ENCODE measurements around the gene BRAF. TPM values are rescaled to one million over a fixed set of nuclear protein-coding genes. Genes with fewer than 3 reads are reported as not detected.
A peak's percentile ranks its signal among the peaks of the same experiment; 100 is the strongest.
"Not testable (repeated sequence)": the region's sequence is repeated elsewhere in the genome, so short reads cannot be mapped to it uniquely, and the experiment has no call there.

Gene BRAF
- polyA plus RNA-seq (ENCODE audit: insufficient read length), result 12.2 TPM

- DNase-seq, result peak; percentile 97
Observed at GRCh38 chr7:140924821-140925421, at the start of gene BRAF. Gene BRAF, minus strand, starts transcription at chr7:140924929. Its CDS starts 226 bp downstream, at chr7:140924703.

DNA sequence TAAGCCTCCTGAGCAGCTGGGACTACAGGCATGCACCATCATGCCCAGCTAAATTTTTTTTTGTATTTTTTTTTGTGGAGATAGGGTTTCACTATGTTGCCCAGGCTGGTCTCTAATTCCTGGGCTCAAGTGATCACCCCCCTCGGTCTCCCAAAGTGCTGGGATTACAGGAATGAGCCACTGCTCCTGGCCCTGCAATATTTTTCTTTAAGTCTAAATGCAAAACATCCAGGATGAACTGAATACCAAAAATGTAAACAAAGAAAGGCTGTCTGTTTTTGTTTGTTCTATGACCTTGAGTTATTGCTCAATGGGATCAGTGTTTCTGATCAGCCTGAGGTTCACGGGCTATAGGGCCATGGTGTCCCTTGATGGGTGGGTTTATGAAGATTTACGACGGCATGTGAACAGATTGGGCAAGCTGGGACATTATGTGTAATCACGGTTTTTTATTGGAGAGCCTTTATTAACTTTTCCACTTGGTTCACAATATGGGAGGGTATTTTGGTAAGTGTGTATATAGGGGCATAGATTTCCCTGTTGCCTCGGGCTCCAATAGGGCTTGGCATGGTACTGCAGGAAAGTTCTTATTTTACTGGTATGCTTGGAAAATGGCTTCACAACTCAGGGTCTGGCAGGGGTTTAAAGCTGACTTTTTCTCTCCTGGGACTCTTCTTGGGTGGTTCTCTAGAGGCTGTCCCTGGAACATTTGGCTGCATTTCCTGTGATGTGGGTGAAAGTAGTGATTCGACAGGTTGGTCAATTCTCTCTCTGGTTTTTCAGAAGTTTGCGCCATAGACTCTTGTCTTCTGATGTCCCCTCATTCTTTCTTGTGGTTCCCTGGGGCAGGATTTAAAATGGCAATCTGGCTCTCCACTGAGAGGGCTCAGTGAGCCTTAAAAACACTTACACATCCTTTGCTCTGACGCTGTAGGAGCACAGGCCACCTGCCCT is 48.4 kb upstream of the BRAF start:
- DNase-seq, result no peak

DNA sequence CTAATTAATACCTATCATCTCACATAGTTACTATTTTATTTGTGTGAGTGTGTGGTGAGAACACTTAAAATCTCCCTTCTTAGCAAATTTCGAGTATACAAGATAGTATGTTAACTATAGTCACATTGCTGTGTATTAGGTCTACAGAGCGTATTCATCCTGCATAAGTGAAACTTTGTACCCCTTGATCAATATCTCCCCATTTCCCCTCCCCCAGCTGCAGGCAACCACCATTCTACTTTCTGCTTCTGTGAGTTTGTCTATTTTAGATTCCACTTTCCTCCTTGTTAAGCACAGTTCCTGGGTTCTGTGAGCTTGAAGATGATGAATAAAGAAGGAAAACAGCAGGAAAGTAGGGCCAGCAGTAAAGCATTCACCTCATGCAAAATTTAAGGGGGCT is 47.6 kb upstream of the BRAF start:
- DNase-seq, result no peak

- DNase-seq, result no peak
Observed at GRCh38 chr7:140967438-140967837, 42.7 kb upstream of the BRAF start.

DNA sequence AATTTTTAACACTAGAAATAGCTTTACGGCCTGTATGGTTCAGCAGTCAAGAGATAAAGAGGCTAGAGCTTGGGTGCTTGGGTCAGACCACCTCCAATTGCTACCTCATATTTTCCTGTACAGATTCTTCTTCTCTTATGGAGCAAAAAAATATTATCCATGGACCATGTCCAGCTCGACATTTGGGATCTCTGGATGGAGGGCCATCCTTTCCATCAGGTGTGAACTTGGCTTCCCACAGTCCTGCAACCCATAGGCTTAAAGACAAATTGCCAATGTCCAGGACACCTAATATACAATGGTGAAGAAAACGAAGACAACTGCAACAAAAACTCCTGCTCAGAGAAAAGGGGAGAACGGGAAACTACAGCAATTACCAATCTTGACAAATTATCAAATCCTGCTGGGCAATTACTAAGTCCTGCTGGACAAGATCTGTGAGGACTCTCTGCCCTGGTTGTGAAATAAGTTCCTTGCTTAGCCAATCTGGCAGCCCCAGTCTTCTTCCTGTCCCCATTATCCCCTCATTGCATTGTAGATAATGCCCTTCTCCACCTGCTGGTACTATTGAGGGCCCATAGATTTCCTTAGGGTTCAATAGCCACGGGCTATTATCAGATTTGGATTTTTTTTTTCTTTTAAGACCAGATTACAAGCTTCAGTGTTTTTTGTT is 42.0 kb upstream of the BRAF start:
- no peak for DNase-seq

DNA sequence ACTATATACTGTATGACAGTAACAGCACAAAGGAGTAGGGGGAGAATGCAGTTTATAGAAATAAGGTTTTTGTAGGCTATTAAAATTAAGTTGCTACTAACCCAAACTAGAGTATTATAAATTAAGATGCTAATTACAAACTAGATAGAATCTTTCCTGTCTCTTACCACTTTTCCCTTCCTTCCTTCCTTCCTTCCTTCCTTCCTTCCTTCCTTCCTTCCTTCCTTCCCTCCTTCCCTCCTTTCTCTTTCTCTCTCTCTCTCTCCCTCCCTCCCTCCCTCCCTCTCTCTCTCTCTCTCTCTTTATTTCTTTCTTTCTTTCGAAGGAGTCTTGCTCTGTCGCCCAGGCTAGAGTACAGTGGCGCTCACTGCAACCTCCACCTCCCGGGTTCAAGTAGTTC is 36.4 kb upstream of the BRAF start:
- no peak for DNase-seq

DNA sequence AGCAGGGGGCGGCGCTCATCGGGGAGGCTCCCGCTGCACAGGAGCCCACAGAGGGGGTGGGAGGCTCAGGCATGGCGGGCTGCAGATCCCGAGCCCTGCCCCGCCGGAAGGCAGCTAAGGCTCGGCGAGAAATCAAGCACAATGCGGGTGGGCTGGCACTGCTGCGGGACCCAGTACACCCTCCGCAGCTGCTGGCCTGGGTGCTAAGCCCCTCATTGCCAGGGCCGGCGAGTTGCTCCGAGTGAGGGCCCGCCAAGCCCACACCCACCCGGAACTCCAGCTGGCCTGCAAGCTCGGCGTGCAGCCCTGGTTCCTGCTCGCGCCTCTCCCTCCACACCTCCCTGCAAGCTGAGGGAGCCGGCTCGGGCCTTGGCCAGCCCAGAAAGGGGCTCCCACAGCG is 32.3 kb upstream of the BRAF start:
- not testable (repeated sequence) for DNase-seq

GRCh38 chr7:140945940-140946339 is 21.2 kb upstream of the BRAF start:
- no peak for DNase-seq

DNA sequence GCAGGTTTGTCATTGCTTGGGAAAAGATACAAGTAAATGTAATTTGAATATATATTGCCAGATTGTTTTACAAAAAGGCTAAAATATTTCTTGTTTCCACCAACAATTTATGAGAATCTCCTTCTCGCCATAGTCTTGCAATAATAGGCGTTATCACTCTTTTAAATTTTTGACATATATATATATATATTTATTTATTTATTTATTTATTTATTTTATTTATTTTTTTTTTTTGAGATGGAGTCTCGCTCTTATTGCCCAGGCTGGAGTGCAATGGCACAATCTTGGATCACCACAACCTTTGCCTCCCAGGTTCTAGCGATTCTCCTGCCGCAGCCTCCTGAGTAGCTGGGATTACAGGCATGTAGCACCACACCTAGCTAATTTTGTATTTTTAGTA is 17.5 kb upstream of the BRAF start:
- not testable (repeated sequence) for DNase-seq

GRCh38 chr7:140940898-140941297 is 16.2 kb upstream of the BRAF start:
- DNase-seq, result no peak

DNA sequence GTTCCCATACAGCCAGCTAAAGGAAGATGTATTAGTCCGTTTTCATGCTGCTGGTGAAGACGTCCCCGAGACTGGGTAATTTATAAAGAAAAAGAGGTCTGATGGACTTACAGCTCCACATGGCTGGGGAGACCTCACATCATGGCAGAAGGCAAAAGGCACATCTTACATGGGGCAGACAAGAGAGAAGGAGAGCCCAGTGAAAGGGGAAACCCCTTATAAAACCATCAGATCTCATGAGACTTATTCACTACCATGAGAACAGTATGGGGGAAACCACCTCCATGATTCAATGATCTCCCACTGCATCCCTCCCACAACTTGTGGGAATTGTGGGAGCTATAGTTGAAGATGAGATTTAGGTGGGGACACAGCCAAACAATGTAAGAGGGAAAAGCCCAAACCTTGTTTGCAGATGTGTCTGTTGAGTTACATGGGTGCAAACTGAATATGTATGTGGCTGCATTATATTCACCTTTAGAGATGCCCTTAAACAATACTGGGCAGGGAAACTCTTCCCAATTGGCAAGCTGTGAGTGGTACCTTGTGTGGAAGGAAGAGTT is 13.1 kb upstream of the BRAF start:
- DNase-seq, result no peak

GRCh38 chr7:140928491-140929309 is 4.0 kb upstream of the BRAF start:
- no peak for DNase-seq

DNA sequence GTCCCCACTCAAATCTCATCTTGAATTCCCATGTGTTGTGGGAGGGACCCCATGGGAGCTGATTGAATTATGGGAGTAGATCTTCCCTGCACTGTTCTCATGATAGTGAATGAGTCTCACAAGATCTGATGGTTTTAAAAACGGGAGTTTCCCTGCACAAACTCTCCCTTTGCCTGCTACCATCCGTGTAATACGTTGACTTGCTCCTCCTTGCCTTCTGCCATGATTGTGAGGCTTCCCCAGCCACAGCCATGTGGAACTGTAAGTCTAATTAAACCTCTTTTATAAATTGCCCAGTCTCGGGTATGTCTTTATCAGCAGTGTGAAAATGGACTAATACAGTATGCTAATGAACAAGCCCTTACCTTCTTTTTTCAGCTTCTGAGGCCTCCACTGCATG is 3.2 kb upstream of the BRAF start:
- DNase-seq, result not testable (repeated sequence)

DNA sequence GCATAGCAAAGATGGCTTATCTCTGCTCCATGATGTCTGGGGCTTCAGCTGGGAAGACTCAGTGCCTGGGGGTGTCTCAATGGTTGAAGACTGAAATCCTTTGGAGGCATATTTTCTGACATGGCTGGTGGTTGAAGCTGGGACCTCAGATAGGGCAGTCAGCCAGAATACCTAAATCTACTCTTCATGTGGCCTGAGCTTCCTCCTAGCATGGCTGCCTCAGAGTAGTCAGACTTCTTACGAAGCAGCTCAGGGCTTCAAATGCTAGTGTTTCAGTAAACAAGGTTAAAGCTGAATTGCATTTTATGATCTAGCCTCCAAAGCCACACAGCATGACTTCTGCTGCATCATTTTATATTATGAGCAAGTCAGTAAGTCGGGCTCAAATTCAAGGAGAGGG is 2.6 kb upstream of the BRAF start:
- DNase-seq, result no peak

DNA sequence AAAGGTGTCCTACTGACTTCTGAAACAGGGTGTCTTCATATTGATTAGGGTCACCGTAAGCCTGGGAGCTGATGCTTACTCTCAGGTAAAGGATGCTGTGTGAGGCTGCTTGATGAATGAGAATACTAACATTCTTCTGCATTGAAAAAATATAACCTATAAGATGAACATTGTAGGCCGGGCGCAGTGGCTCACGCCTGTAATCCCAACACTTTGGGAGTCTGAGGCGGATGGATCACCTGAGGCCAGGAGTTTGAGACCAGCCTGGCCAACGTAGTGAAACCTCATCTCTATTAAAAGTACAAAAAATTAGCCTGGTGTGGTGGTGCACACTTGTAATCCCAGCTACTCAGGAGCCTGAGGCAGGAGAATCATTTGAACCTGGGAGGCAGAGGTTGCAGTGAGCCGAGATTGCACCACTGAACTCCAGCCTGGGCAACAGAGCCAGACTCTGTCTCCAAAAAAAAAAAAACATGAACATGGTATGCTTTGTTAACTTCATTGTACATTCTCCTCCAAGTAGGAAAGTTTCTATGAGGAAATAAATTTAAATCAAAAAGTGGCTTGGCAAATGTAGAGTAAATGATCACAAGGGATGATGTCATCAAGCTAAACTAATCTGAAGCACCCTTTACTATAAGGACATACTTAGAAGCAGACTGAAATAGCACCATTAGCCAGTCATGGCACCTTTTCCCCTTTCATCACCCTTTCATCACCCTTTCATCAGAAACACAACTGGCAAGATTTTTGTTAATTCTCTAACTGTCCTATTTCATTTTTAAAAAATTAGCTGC is 1.5 kb upstream of the BRAF start:
- DNase-seq, result no peak

- peak; percentile 89 for DNase-seq
Observed at GRCh38 chr7:140924019-140924820, 509 bp downstream of the BRAF start.

DNA sequence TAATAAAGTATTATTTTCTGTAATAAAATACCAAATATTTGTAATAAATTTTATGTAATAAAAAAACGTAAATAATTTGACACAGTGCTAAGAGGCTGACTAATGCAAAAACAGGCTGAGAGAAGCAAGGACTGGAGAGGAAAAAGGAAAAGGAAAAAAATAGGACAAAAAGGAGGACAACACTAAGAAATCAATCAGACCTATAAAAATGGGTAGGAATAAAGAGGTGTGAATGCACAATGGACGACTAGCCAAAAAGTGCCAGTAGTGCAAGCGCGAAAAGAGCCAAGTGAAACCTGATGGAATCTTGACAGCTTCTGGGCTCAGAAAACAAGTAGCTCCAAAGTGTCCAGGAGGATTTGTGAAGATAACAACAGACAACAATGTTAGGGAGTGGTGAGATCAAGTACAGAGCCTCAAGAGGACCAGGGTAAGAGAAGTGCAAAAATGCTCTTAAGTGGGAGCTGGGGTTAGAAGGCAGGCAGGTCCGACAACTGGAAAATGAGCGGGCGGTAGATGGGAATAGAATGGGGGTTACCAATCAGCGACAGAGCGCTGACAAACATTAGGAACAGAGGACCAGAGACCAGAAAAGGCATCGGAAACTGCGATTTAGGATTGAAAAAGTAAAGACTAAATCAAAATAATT is 1.2 kb downstream of the BRAF start:
- no peak for DNase-seq

DNA sequence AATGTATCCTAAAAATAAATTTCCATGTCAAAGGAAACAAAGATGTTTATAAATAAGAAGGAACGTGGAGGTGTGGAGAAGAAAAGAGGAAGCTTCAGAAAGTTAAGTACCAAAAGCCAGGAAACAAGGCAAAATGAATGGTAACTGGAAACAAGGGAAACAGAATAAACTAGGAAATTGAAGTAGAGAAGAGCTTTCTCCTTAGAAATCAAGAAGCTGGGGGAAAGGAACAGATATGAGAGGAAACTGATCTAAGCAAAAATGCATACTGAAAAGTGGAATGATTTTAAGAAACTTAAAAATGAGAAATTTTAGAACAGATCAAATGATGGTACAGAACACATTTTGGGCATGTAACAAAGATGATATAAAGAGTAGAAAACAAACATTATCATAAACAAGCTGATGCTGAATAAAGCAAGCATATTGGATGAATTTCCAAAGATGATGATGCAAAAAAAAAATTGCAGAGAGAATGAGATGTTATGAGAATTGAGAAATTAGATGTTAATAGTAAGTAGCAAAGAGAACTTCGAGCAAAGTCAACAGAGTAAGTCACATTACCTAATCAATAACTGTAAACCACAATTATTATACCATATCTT is 1.9 kb downstream of the BRAF start:
- DNase-seq, result no peak

DNA sequence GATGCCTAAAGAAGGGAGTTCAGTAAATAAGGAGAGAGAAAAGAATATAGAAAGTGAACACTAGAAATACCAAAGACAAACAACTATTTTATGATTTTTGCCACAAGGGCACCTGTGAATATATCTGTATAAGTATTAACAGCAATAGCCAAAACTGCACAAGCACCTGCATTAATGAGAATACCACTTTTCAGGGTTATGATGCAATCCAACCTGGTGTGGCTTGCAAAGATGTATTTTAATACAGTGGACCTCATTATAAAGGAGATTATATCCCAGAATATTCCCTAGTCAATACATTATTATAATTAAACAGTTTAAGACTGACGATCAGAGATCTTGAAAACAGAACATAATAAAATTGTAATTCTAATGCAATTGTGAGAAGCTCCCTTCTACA is 4.0 kb downstream of the BRAF start:
- no peak for DNase-seq

Data from hindlimb muscle (tissue), 1 donor.